IMR-90 (cell line): Measurements from ENCODE around the gene DGLUCY. TPM values are rescaled to one million over a fixed set of nuclear protein-coding genes. Genes with fewer than 3 reads are reported as not detected.

Source experiments
- ATAC-seq: fragments of 200-7000 bp; cut with Tn5 transposase; 2 replicates; pipeline ENCODE4 v1.9.1; 2020; ENCODE audit warnings: low read depth, mild to moderate bottlenecking, moderate library complexity
- BruUV-seq: library from RNA; stranded (reverse); fragments of 400-500 nt; replicated peaks from 2 replicates; lab custom pipeline; 2021; lab: Mats Ljungman, UMichigan
- CTCF ChIA-PET: fragments of 300-600 bp; formaldehyde crosslinking; extraction: SDS; loops from one replicate; lab custom pipeline; 2021; ENCODE audit warnings: antibody characterized with exemption; lab: Yijun Ruan, JAX
- POLR2A ChIA-PET: fragments of 300-600 bp; sonication (Branson Sonifier 250); formaldehyde crosslinking; loops from one replicate; lab custom pipeline; 2022; ENCODE audit warnings: antibody characterized with exemption; ENCODE audit not compliant: unreplicated experiment; lab: Charles Lee
- DNase-seq: peaks from one replicate; pipeline ENCODE4 v3.0.0; 2013
- H2AFZ ChIP-seq: replicated peaks from 2 replicates; pipeline ENCODE3; 2013; ENCODE audit warnings: low read length, mild to moderate bottlenecking; ENCODE audit not compliant: poor library complexity
- H2AK5ac ChIP-seq: 2 replicates; pipeline ENCODE4 v1.6.1; 2013; ENCODE audit warnings: low read depth, low read length, inconsistent platforms
- H2AK9ac ChIP-seq: replicated peaks from 2 replicates; pipeline ENCODE3; 2013; ENCODE audit warnings: mild to moderate bottlenecking, low read depth, low read length, moderate library complexity; ENCODE audit not compliant: poor library complexity
- H2BK120ac ChIP-seq: 2 replicates; pipeline ENCODE4 v1.6.1; 2013; ENCODE audit warnings: low read depth, low read length, inconsistent platforms
- H2BK15ac ChIP-seq: 3 replicates; pipeline ENCODE4 v1.6.1; 2013; ENCODE audit warnings: low read depth, low read length, inconsistent platforms
- H2BK20ac ChIP-seq: 2 replicates; pipeline ENCODE4 v1.6.1; 2013; ENCODE audit warnings: low read depth, mild to moderate bottlenecking, inconsistent platforms, low read length, moderate library complexity
- H2BK5ac ChIP-seq: 2 replicates; pipeline ENCODE4 v1.6.1; 2013; ENCODE audit warnings: mild to moderate bottlenecking, low read depth, low read length, inconsistent platforms; ENCODE audit not compliant: poor library complexity, severe bottlenecking
- H3K14ac ChIP-seq: replicated peaks from 2 replicates; pipeline ENCODE4 v1.6.1; 2013; ENCODE audit warnings: low read depth, low read length, inconsistent platforms
- H3K18ac ChIP-seq: 2 replicates; pipeline ENCODE4 v1.6.1; 2013; ENCODE audit warnings: low read depth, low read length, control low read depth
- H3K23ac ChIP-seq: 2 replicates; pipeline ENCODE4 v1.6.1; 2013; ENCODE audit warnings: low read depth, low read length, inconsistent platforms
- H3K27ac ChIP-seq: 2 replicates; pipeline ENCODE4 v1.5.1; 2013; ENCODE audit warnings: mild to moderate bottlenecking, control low read depth, low read length; ENCODE audit not compliant: insufficient read depth
- H3K27me3 ChIP-seq: 2 replicates; pipeline ENCODE4 v1.6.1; 2013; ENCODE audit warnings: low read length; ENCODE audit not compliant: control insufficient read depth, insufficient read depth
- H3K36me3 ChIP-seq: 2 replicates; pipeline ENCODE4 v1.6.1; 2013; ENCODE audit warnings: low read length, mixed read lengths; ENCODE audit not compliant: control insufficient read depth, insufficient read depth
- H3K4ac ChIP-seq: 2 replicates; pipeline ENCODE4 v1.6.1; 2013; ENCODE audit warnings: low read depth, low read length, inconsistent platforms
- H3K4me1 ChIP-seq: 2 replicates; pipeline ENCODE4 v1.6.1; 2013; ENCODE audit warnings: low read length, mixed read lengths; ENCODE audit not compliant: control insufficient read depth, insufficient read depth
- H3K4me2 ChIP-seq: 2 replicates; pipeline ENCODE4 v1.6.1; 2013; ENCODE audit warnings: low read depth, mild to moderate bottlenecking, control low read depth, low read length, moderate library complexity
- H3K4me3 ChIP-seq: 2 replicates; pipeline ENCODE4 v1.5.1; 2013; ENCODE audit warnings: low read depth, mild to moderate bottlenecking, control low read depth, low read length, moderate library complexity; ENCODE audit not compliant: insufficient read depth
- H3K56ac ChIP-seq: 2 replicates; pipeline ENCODE4 v1.6.1; 2013; ENCODE audit warnings: low read length, inconsistent platforms; ENCODE audit not compliant: insufficient read depth; ENCODE audit errors: extremely low read depth
- H3K79me1 ChIP-seq, 2 experiments: 2 replicates each; pipeline ENCODE4 v1.6.1; 2013; ENCODE audit warnings: low read length in 2 of 2, inconsistent platforms in 1 of 2, low read depth in 1 of 2
- H3K9ac ChIP-seq: 2 replicates; pipeline ENCODE4 v1.6.1; 2013; ENCODE audit warnings: low read depth, low read length, control low read depth
- H3K9me1 ChIP-seq: 2 replicates; pipeline ENCODE4 v1.6.1; 2013; ENCODE audit warnings: low read length, inconsistent platforms; ENCODE audit not compliant: insufficient read depth
- H3K9me3 ChIP-seq: 2 replicates; pipeline ENCODE4 v1.6.1; 2013; ENCODE audit warnings: low read length; ENCODE audit not compliant: control insufficient read depth, insufficient read depth
- H4K20me1 ChIP-seq: 2 replicates; pipeline ENCODE4 v1.6.1; 2013; ENCODE audit warnings: low read length, inconsistent platforms; ENCODE audit not compliant: insufficient read depth
- H4K5ac ChIP-seq: 2 replicates; pipeline ENCODE4 v1.6.1; 2013; ENCODE audit warnings: mild to moderate bottlenecking, low read depth, low read length, control low read depth
- H4K8ac ChIP-seq, 2 experiments: 2 replicates each; pipeline ENCODE4 v1.6.1; 2013; ENCODE audit warnings: low read depth in 2 of 2, low read length in 2 of 2, control low read depth in 1 of 2, inconsistent platforms in 1 of 2
- H4K91ac ChIP-seq: 2 replicates; pipeline ENCODE4 v1.6.1; 2013; ENCODE audit warnings: low read depth, low read length, inconsistent platforms; ENCODE audit not compliant: insufficient read depth
- MAFK ChIP-seq: IDR thresholded peaks from 2 replicates; pipeline ENCODE4 v1.6.1; 2012; ENCODE audit warnings: low read depth, low read length, improper control_type of control experiment
- RCOR1 ChIP-seq: IDR thresholded peaks from 2 replicates; pipeline ENCODE4 v1.6.1; 2012; ENCODE audit warnings: mild to moderate bottlenecking, low read length, improper control_type of control experiment; ENCODE audit not compliant: insufficient replicate concordance
- WGBS, 2 experiments: methylation state at CpG; one replicate each; pipeline versions ENCODE4 v1.1.5 to v1.1.7; 2013; ENCODE audit warnings: missing lambda C conversion rate in 2 of 2; ENCODE audit not compliant: insufficient read length in 1 of 2; ENCODE audit errors: extremely low coverage in 2 of 2; 5-methylcytosine and 5-hydroxymethylcytosine counted together
- dilution Hi-C: fragments of 300-500 bp; cut with HindIII; formaldehyde crosslinking; loops from one replicate; pipeline ENCODE4 v1.14.3; 2018; ENCODE audit warnings: low sequenced_read_pairs; ENCODE audit not compliant: unreplicated experiment
- in situ Hi-C: fragments of 300-500 bp; cut with MboI; formaldehyde crosslinking; loops from 3 replicates; pipeline ENCODE4 v1.14.3; 2019; ENCODE audit warnings: low sequenced_read_pairs, inconsistent platforms, mixed read lengths
- intact Hi-C: fragments of 100-400 bp; cut with micrococcal nuclease; formaldehyde crosslinking; loops from 2 replicates; pipeline ENCODE4 v1.10.0; 2022
- polyA plus RNA-seq, 3 experiments: library from polyadenylated mRNA; depleted of rRNA; stranded (reverse); fragments of >200 nt; gene quantifications; 2 replicates each; pipeline ENCODE4 v1.2.3, GENCODE V29; 2012; ENCODE audit warnings: low replicate concordance in 1 of 3
- total RNA-seq: library from RNA; depleted of rRNA; stranded (reverse); fragments of >200 nt; gene quantifications from 2 replicates; pipeline ENCODE4 v1.2.3, GENCODE V29; 2012

Gene DGLUCY
- total and polyA plus RNA-seq, 2 of the 4 experiments (the other 2 are of a cell fraction): 8.5 to 13.3 TPM

- DNase-seq (no peak), ATAC-seq (no peak)
- ChIA-PET CTCF (interaction anchor here (0.6 to 1.0 kb wide), 2 partner anchors 23 to 102 kb away, joined by 3 read pairs; no protein-coding TSS in a partner anchor), POLR2A (no interaction called here)
- Histone ChIP-seq H3K9me1 (no peaks in the 10 kb centered on the region), H3K79me1 (no peaks in the 10 kb centered on the region), H3K4me2 (no peak overlapping the region), H3K4ac (no peak overlapping the region), H3K9me3 (peaks cover 3% of the 10 kb centered on the region; the same call in 1 of the 2 replicates), H2BK5ac (no peak overlapping the region), H2AK9ac (peak overlapping the region; percentile 74), H3K56ac (no peak overlapping the region), H3K9ac (no peak overlapping the region), H2AFZ (peak overlapping the region; percentile 27), H3K23ac (peak overlapping the region; percentile 48), H2BK20ac (no peak overlapping the region), H3K27ac (no peak overlapping the region), H3K4me1 (peaks cover 2% of the 10 kb centered on the region; the same call in 1 of the 2 replicates), H4K8ac (no peak overlapping the region), H3K18ac (no peak overlapping the region), H2BK15ac (no peak overlapping the region), H3K4me3 (no peak overlapping the region), H3K14ac (no peak overlapping the region; the same call in 1 of the 2 replicates), H2AK5ac (no peak overlapping the region), H4K5ac (no peak overlapping the region), H3K36me3 (no peaks in the 10 kb centered on the region), H3K27me3 (peaks cover 26% of the 10 kb centered on the region; the same call in 1 of the 2 replicates), H4K91ac (no peak overlapping the region), H2BK120ac (no peak overlapping the region), H4K20me1 (no peaks in the 10 kb centered on the region)
- TF ChIP-seq MAFK (no peak), RCOR1 (no peak)
- dilution Hi-C loops: no loop called here
- WGBS, 2 experiments: 40% methylated on average over 2 of the region's 8 CpGs; no CpG with 5 or more reads in 1 of the 2 experiments
- no TSS peak for BruUV-seq
- intact Hi-C loops: no loop called here
- in situ Hi-C loops: no loop called here
These were observed 143.6 kb downstream of the DGLUCY start for GRCh38 chr14:91257328-91258010.
